Measurements from ENCODE around the gene FAM216A.

DNA sequence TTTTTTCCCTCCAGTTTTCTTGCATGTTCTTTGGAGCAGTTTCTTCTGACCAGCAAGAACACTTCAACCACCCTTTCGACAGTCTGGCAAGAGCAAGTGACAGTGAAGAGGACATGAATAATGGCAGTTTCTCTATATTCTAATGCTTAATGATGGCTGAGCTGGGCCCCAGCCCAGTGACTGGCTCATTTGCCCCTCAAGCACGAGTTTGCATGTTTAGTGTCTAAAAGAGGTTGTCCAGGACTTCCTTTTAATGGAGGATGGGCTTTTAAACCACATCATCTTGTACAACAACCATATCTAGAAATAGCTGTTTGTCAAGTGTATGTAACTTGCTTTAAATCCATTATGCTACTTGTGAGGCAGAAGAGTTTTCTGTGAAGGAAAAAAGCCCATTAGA is 61.9 kb downstream of the FAM216A start:
- TF ChIP-seq POLR2AphosphoS5 (IDR thresholded peaks at IDR 0.05) (no peak), EP300 (IDR thresholded peaks at IDR 0.05) (no peak), POLR2A (IDR thresholded peaks at IDR 0.05; ENCODE audit: low read depth) (no peak)
- TF ChIP-seq, protein P1, sequence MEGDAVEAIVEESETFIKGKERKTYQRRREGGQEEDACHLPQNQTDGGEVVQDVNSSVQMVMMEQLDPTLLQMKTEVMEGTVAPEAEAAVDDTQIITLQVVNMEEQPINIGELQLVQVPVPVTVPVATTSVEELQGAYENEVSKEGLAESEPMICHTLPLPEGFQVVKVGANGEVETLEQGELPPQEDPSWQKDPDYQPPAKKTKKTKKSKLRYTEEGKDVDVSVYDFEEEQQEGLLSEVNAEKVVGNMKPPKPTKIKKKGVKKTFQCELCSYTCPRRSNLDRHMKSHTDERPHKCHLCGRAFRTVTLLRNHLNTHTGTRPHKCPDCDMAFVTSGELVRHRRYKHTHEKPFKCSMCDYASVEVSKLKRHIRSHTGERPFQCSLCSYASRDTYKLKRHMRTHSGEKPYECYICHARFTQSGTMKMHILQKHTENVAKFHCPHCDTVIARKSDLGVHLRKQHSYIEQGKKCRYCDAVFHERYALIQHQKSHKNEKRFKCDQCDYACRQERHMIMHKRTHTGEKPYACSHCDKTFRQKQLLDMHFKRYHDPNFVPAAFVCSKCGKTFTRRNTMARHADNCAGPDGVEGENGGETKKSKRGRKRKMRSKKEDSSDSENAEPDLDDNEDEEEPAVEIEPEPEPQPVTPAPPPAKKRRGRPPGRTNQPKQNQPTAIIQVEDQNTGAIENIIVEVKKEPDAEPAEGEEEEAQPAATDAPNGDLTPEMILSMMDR (IDR thresholded peaks at IDR 0.05), result no peak

Measured in esophagus muscularis mucosa (tissue), 4 donors.